K562 (cell line): ENCODE measurements around the gene SPRR2A. TPM values are rescaled to one million over a fixed set of nuclear protein-coding genes. Genes with fewer than 3 reads are reported as not detected.
A peak's percentile ranks its signal among the peaks of the same experiment; 100 is the strongest.

Source experiments
- BRD4 ChIP-seq: fragments of 200-600 bp; sonication (generic); IDR thresholded peaks from 2 replicates; pipeline ENCODE4 v1.6.1; 2017; ENCODE audit warnings: inconsistent platforms
- CBFA2T3 ChIP-seq: fragments of 450-650 bp; IDR thresholded peaks from 2 replicates; pipeline ENCODE4 v1.6.1; 2017
- CBX1 ChIP-seq: sonication (generic); IDR thresholded peaks from 2 replicates; pipeline ENCODE4 v1.6.1; 2016; ENCODE audit warnings: antibody characterized with exemption, low read depth, mild to moderate bottlenecking
- CEBPB ChIP-seq: fragments of 450-650 bp; IDR thresholded peaks from 2 replicates; pipeline ENCODE4 v1.6.1; 2016; ENCODE audit warnings: missing genetic modification characterization, missing compliant biosample characterization
- COPS2 ChIP-seq: fragments of 450-650 bp; conservative IDR thresholded peaks from 2 replicates; pipeline ENCODE4 v1.6.1; 2016; ENCODE audit warnings: mild to moderate bottlenecking, moderate library complexity
- HDAC3 ChIP-seq: fragments of 450-650 bp; IDR thresholded peaks from 2 replicates; pipeline ENCODE4 v1.6.1; 2018; ENCODE audit warnings: borderline replicate concordance, mild to moderate bottlenecking, moderate library complexity; ENCODE audit not compliant: partially characterized antibody
- LARP7 ChIP-seq: fragments of 450-650 bp; IDR thresholded peaks from 2 replicates; pipeline ENCODE4 v1.6.1; 2016
- LEF1 ChIP-seq: fragments of 450-650 bp; IDR thresholded peaks from 2 replicates; pipeline ENCODE4 v1.6.1; 2016; ENCODE audit warnings: mild to moderate bottlenecking
- MIER1 ChIP-seq: fragments of 450-650 bp; IDR thresholded peaks from 2 replicates; pipeline ENCODE4 v1.6.1; 2016; ENCODE audit warnings: antibody characterized with exemption, mild to moderate bottlenecking, low read depth
- POLR2H ChIP-seq: IDR thresholded peaks from 2 replicates; pipeline ENCODE4 v1.6.1; 2016; ENCODE audit warnings: missing genetic modification characterization, low read depth, mild to moderate bottlenecking, control low read depth, missing compliant biosample characterization, moderate library complexity
- RUNX1 ChIP-seq: sonication (generic); IDR thresholded peaks from 2 replicates; pipeline ENCODE4 v1.6.1; 2016; ENCODE audit warnings: antibody characterized with exemption, low read depth
- SP2 ChIP-seq: IDR thresholded peaks from 2 replicates; pipeline ENCODE4 v1.6.1; 2011; ENCODE audit warnings: mild to moderate bottlenecking, low read depth, low read length, moderate library complexity; ENCODE audit not compliant: poor library complexity, severe bottlenecking; ENCODE audit errors: extremely low read depth
- ZNF12 ChIP-seq: sonication (generic); formaldehyde crosslinking; IDR thresholded peaks from 2 replicates; pipeline ENCODE4 v1.4.0; 2020; ENCODE audit warnings: mild to moderate bottlenecking, missing genetic modification reagents
- ZNF197 ChIP-seq: fragments of 200-800 bp; sonication (Bioruptor generic); IDR thresholded peaks from 2 replicates; pipeline ENCODE4 v1.6.1; 2016; ENCODE audit warnings: low read depth, missing genetic modification characterization, missing compliant biosample characterization
- ZNF253 ChIP-seq: fragments of 250-450 bp; sonication (Bioruptor Pico); conservative IDR thresholded peaks from 2 replicates; pipeline ENCODE4 v1.6.1; 2021; ENCODE audit warnings: mild to moderate bottlenecking
- ZNF764 ChIP-seq: fragments of 250-450 bp; sonication (Bioruptor Pico); IDR thresholded peaks from 2 replicates; pipeline ENCODE4 v1.4.0; 2020; ENCODE audit warnings: low read depth, mild to moderate bottlenecking, moderate library complexity
- polyA plus RNA-seq, 8 experiments: library from polyadenylated mRNA; depleted of rRNA in 4 of 8; stranded (reverse) in 5 of 8; unstranded in 3 of 8; fragments of >200 nt; fragmentation: Nextera tagmentation in 2 of 8; fragmentation: Illumina TruSeq in 1 of 8; extraction: Ambion mirVana in 2 of 8; extraction: Trizol in 1 of 8; gene quantifications; 2 replicates each; pipeline versions ENCODE4 v1.2.1 to v1.2.3, GENCODE V29; 2011 to 2014; ENCODE audit warnings: inconsistent platforms in 1 of 8, missing spikeins in 1 of 8
- total RNA-seq, 7 experiments: library from RNA; depleted of rRNA in 6 of 7; stranded (reverse); fragments of >200 nt in 6 of 7; fragmentation: Illumina TruSeq in 2 of 7; extraction: Trizol in 2 of 7; gene quantifications; 2 replicates each; pipeline versions ENCODE4 v1.2.1 to v1.2.3, GENCODE V29; 2011 to 2021; ENCODE audit warnings: low replicate concordance in 1 of 7
- TF ChIP-seq, protein P1 (sequence below): fragments of 200-600 bp; sonication (generic); IDR thresholded peaks from one replicate; pipeline ENCODE4 v1.6.1; 2012; ENCODE audit warnings: mild to moderate bottlenecking, low read depth, low read length, inconsistent platforms
- TF ChIP-seq, protein P2 (sequence below): sonication (generic); formaldehyde crosslinking; IDR thresholded peaks from 2 replicates; pipeline ENCODE4 v1.8.0; 2022; ENCODE audit warnings: mild to moderate bottlenecking, low read depth, missing genetic modification reagents

The SPRR2A gene
- total and polyA plus RNA-seq, 9 of the 15 experiments (the other 6 are each of a cell fraction or from before 2014, with no cell fraction given): 0.17 TPM; not detected in 8

DNA sequence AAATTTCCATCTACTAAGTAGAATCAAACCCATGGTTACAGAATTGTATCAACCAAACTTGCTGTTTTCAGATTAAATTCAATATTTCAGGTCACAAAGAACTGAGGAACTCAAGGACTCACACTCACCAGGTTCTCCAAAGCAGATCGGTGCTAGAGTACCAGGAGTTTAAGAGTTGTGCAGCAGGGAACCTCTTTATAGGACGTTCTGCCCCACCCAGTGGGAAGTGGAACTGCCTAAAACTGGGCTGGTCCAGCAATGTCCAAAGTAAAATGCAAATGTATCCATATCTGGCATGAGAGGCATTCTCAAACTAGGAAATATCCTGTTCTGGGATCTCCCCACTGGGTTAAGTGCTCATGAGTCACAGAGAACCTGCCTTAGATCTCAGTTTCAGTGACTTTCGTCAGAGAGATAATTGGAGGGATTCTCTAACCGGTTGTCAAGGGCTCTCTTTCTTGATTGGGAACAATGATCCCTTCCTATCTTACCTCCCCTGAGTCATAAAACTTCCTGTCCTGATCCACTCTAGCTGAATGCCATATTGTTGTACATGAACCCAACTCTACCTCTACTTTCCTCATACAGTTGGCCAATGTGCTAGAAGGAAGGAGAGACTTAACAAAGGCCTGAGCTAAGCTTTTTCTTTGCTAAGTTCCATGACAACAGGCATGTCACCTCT lies 16.2 kb downstream of the SPRR2A start, which contains the start of gene SPRR2D (continued):
- TF ChIP-seq RUNX1 (no peak), MIER1 (no peak), ZNF253 (CRISPR knock-in tag) (no peak), CEBPB (tag) (no peak), HDAC3 (no peak), ZNF12 (no peak), LEF1 (peak; percentile 47; the same call in 1 of the 2 replicates), CBX1 (no peak), ZNF764 (CRISPR knock-in tag) (no peak), POLR2H (tag) (peak; percentile 98), COPS2 (no peak), ZNF197 (peak; percentile 17; the same call in 1 of the 2 replicates), LARP7 (no peak), BRD4 (no peak), SP2 (no peak), CBFA2T3 (no peak)
- TF ChIP-seq, protein P1, sequence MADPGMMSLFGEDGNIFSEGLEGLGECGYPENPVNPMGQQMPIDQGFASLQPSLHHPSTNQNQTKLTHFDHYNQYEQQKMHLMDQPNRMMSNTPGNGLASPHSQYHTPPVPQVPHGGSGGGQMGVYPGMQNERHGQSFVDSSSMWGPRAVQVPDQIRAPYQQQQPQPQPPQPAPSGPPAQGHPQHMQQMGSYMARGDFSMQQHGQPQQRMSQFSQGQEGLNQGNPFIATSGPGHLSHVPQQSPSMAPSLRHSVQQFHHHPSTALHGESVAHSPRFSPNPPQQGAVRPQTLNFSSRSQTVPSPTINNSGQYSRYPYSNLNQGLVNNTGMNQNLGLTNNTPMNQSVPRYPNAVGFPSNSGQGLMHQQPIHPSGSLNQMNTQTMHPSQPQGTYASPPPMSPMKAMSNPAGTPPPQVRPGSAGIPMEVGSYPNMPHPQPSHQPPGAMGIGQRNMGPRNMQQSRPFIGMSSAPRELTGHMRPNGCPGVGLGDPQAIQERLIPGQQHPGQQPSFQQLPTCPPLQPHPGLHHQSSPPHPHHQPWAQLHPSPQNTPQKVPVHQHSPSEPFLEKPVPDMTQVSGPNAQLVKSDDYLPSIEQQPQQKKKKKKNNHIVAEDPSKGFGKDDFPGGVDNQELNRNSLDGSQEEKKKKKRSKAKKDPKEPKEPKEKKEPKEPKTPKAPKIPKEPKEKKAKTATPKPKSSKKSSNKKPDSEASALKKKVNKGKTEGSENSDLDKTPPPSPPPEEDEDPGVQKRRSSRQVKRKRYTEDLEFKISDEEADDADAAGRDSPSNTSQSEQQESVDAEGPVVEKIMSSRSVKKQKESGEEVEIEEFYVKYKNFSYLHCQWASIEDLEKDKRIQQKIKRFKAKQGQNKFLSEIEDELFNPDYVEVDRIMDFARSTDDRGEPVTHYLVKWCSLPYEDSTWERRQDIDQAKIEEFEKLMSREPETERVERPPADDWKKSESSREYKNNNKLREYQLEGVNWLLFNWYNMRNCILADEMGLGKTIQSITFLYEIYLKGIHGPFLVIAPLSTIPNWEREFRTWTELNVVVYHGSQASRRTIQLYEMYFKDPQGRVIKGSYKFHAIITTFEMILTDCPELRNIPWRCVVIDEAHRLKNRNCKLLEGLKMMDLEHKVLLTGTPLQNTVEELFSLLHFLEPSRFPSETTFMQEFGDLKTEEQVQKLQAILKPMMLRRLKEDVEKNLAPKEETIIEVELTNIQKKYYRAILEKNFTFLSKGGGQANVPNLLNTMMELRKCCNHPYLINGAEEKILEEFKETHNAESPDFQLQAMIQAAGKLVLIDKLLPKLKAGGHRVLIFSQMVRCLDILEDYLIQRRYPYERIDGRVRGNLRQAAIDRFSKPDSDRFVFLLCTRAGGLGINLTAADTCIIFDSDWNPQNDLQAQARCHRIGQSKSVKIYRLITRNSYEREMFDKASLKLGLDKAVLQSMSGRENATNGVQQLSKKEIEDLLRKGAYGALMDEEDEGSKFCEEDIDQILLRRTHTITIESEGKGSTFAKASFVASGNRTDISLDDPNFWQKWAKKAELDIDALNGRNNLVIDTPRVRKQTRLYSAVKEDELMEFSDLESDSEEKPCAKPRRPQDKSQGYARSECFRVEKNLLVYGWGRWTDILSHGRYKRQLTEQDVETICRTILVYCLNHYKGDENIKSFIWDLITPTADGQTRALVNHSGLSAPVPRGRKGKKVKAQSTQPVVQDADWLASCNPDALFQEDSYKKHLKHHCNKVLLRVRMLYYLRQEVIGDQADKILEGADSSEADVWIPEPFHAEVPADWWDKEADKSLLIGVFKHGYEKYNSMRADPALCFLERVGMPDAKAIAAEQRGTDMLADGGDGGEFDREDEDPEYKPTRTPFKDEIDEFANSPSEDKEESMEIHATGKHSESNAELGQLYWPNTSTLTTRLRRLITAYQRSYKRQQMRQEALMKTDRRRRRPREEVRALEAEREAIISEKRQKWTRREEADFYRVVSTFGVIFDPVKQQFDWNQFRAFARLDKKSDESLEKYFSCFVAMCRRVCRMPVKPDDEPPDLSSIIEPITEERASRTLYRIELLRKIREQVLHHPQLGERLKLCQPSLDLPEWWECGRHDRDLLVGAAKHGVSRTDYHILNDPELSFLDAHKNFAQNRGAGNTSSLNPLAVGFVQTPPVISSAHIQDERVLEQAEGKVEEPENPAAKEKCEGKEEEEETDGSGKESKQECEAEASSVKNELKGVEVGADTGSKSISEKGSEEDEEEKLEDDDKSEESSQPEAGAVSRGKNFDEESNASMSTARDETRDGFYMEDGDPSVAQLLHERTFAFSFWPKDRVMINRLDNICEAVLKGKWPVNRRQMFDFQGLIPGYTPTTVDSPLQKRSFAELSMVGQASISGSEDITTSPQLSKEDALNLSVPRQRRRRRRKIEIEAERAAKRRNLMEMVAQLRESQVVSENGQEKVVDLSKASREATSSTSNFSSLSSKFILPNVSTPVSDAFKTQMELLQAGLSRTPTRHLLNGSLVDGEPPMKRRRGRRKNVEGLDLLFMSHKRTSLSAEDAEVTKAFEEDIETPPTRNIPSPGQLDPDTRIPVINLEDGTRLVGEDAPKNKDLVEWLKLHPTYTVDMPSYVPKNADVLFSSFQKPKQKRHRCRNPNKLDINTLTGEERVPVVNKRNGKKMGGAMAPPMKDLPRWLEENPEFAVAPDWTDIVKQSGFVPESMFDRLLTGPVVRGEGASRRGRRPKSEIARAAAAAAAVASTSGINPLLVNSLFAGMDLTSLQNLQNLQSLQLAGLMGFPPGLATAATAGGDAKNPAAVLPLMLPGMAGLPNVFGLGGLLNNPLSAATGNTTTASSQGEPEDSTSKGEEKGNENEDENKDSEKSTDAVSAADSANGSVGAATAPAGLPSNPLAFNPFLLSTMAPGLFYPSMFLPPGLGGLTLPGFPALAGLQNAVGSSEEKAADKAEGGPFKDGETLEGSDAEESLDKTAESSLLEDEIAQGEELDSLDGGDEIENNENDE: no peak
- TF ChIP-seq, protein P2, sequence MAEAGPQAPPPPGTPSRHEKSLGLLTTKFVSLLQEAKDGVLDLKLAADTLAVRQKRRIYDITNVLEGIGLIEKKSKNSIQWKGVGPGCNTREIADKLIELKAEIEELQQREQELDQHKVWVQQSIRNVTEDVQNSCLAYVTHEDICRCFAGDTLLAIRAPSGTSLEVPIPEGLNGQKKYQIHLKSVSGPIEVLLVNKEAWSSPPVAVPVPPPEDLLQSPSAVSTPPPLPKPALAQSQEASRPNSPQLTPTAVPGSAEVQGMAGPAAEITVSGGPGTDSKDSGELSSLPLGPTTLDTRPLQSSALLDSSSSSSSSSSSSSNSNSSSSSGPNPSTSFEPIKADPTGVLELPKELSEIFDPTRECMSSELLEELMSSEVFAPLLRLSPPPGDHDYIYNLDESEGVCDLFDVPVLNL (CRISPR knock-in tag): no peak
